GM10248 (cell line): ENCODE data around the gene AIF1L.

Experiments used
- CTCF ChIA-PET: fragments of 300-600 bp; sonication (Branson Sonifier 250); formaldehyde crosslinking; extraction: SDS; loops from one replicate; lab custom pipeline; 2021; ENCODE audit warnings: antibody characterized with exemption; lab: Yijun Ruan, JAX
- POLR2A ChIA-PET: fragments of 350-650 bp; sonication (Branson Sonifier 250); formaldehyde crosslinking; extraction: SDS; loops from one replicate; lab custom pipeline; 2020; ENCODE audit warnings: antibody characterized with exemption; lab: Yijun Ruan, JAX
- DNase-seq: peaks from one replicate; pipeline ENCODE4 v3.0.0; 2012; ENCODE audit errors: extremely low spot score
- CTCF ChIP-seq: IDR thresholded peaks from 2 replicates; pipeline ENCODE4 v1.5.1; 2012; ENCODE audit warnings: mild to moderate bottlenecking, low read depth; ENCODE audit errors: extremely low read depth, missing control alignments, control extremely low read depth

The AIF1L gene

GRCh38 chr9:131092548-131093440 is 3.5 kb upstream of the AIF1L start:
- no peak for DNase-seq
- CTCF ChIA-PET: no interaction called here
- TF ChIP-seq CTCF: no peak
- POLR2A ChIA-PET: no interaction called here

GRCh38 chr9:131094015-131094414 is 2.3 kb upstream of the AIF1L start:
- TF ChIP-seq CTCF: no peak
- CTCF ChIA-PET: no interaction called here
- no peak for DNase-seq
- POLR2A ChIA-PET: no interaction called here

- ChIA-PET CTCF (interaction anchor here (0.9 kb wide), 1 partner anchor 32 kb away, joined by 3 read pairs; no protein-coding TSS in a partner anchor), POLR2A (no interaction called here)
- DNase-seq: no peak
- TF ChIP-seq CTCF: no peak
These were observed 1.7 kb upstream of the AIF1L start for GRCh38 chr9:131094622-131095021.

- no peak for TF ChIP-seq CTCF
- POLR2A ChIA-PET: no interaction called here
- CTCF ChIA-PET: no interaction called here
- DNase-seq: no peak
These were observed 564 bp upstream of the AIF1L start for GRCh38 chr9:131095666-131096268.

GRCh38 chr9:131097126-131097947 is 1.0 kb downstream of the AIF1L start:
- no peak for TF ChIP-seq CTCF
- DNase-seq: no peak
- ChIA-PET POLR2A (no interaction called here), CTCF (no interaction called here)

- DNase-seq: no peak
- no peak for TF ChIP-seq CTCF
- POLR2A ChIA-PET: interaction anchor here (0.6 kb wide), 1 partner anchor 276 kb away, joined by 6 read pairs; no protein-coding TSS in a partner anchor
- CTCF ChIA-PET: interaction anchor here (2.4 kb wide), 1 partner anchor 11 kb away, joined by 7 read pairs; no protein-coding TSS in a partner anchor
These were observed 1.6 kb downstream of the AIF1L start for GRCh38 chr9:131097948-131098278.
